Activated naive CD4-positive, alpha-beta T cell treated with anti-CD3 and anti-CD28 coated beads, Interleukin-2, amount 10 ng/mL, durations not matched to agents 7 days and 5 days (primary cell): ENCODE results near the gene PPFIA3.
"Not testable (repeated sequence)": the region's sequence is repeated elsewhere in the genome, so short reads cannot be mapped to it uniquely, and the experiment has no call there.

ENCODE experiments used
- CTCF ChIA-PET: fragments of 350-600 bp; sonication (Branson Sonifier 250); formaldehyde crosslinking; loops from one replicate; lab custom pipeline; 2021; ENCODE audit warnings: antibody characterized with exemption; lab: Charles Lee
- DNase-seq: peaks from one replicate; pipeline ENCODE4 v3.0.0-alpha.2; 2020
- H3K27ac Mint-ChIP-seq: one replicate; pipeline ENCODE4 v1.8.0; 2021; ENCODE audit warnings: mild to moderate bottlenecking, moderate library complexity, mixed read lengths
- H3K27me3 Mint-ChIP-seq: one replicate; pipeline ENCODE4 v1.8.0; 2021; ENCODE audit warnings: mild to moderate bottlenecking, mixed read lengths
- H3K36me3 Mint-ChIP-seq: one replicate; pipeline ENCODE4 v1.8.0; 2021; ENCODE audit warnings: mixed read lengths
- H3K4me1 Mint-ChIP-seq: one replicate; pipeline ENCODE4 v1.8.0; 2021; ENCODE audit warnings: mixed read lengths
- H3K4me3 Mint-ChIP-seq: one replicate; pipeline ENCODE4 v1.8.0; 2021; ENCODE audit warnings: mild to moderate bottlenecking, moderate library complexity, mixed read lengths
- H3K9me3 Mint-ChIP-seq: one replicate; pipeline ENCODE4 v1.8.0; 2021; ENCODE audit warnings: mixed read lengths

PPFIA3 gene

GRCh38 chr19:49119411-49120324 is at the start of gene PPFIA3:
TSS of gene PPFIA3 (plus strand) at chr19:49119544. CDS start at chr19:49127874, 8,330 bp downstream.
- CTCF ChIA-PET, result interaction anchor here (1.5 kb wide), 1 partner anchor 22 kb away, joined by 9 read pairs; no protein-coding TSS in a partner anchor

GRCh38 chr19:49070416-49070815 is 48.9 kb upstream of the PPFIA3 start:
- Mint-ChIP-seq H3K27ac (no peak overlapping the region), H3K4me3 (no peak overlapping the region)

More at GRCh38 chr19:49119411-49120324, at the start of gene PPFIA3:
- H3K9me3 Mint-ChIP-seq, result no peaks in the 10 kb centered on the region
- peak within 1 kb of the TSS; percentile 78 for H3K27ac Mint-ChIP-seq
- peaks cover 43% of the 10 kb centered on the region for H3K27me3 Mint-ChIP-seq
- DNase-seq, result peak; percentile 45
- peaks cover 36% of the 10 kb centered on the region for H3K4me1 Mint-ChIP-seq
- peak within 1 kb of the TSS; percentile 83 for H3K4me3 Mint-ChIP-seq
- H3K36me3 Mint-ChIP-seq, result no peaks in the 10 kb centered on the region

GRCh38 chr19:49071860-49072547 is 47.3 kb upstream of the PPFIA3 start:
- H3K9me3 Mint-ChIP-seq, result no peaks in the 10 kb centered on the region
- CTCF ChIA-PET, result no interaction called here
- H3K4me3 Mint-ChIP-seq, result no peak overlapping the region
- H3K27me3 Mint-ChIP-seq, result peaks cover 92% of the 10 kb centered on the region
- no peak overlapping the region for H3K27ac Mint-ChIP-seq
- peaks cover 15% of the 10 kb centered on the region for H3K4me1 Mint-ChIP-seq
- peak; percentile 49 for DNase-seq
- H3K36me3 Mint-ChIP-seq, result peaks cover 5% of the 10 kb centered on the region

More at GRCh38 chr19:49070416-49070815, 48.9 kb upstream of the PPFIA3 start:
- H3K36me3 Mint-ChIP-seq, result peaks cover 5% of the 10 kb centered on the region
- no peaks in the 10 kb centered on the region for H3K9me3 Mint-ChIP-seq
- H3K27me3 Mint-ChIP-seq, result peaks cover 95% of the 10 kb centered on the region
- H3K4me1 Mint-ChIP-seq, result peaks cover 15% of the 10 kb centered on the region
- CTCF ChIA-PET, result interaction anchor here (0.9 to 1.3 kb wide), 2 partner anchors 28 to 156 kb away, joined by 3 read pairs; no protein-coding TSS in a partner anchor
- DNase-seq, result no peak

- Mint-ChIP-seq H3K27ac (peak overlapping the region; percentile 62), H3K4me1 (peaks cover 15% of the 10 kb centered on the region), H3K27me3 (peaks cover 79% of the 10 kb centered on the region), H3K36me3 (peaks cover 5% of the 10 kb centered on the region), H3K9me3 (no peaks in the 10 kb centered on the region), H3K4me3 (peak overlapping the region; percentile 21)
- peak; percentile 39 for DNase-seq
- CTCF ChIA-PET, result interaction anchor here (0.6 to 2.3 kb wide), 8 partner anchors 9 to 76 kb away, joined by 3 to 7 read pairs (median 3); no protein-coding TSS in a partner anchor
Measured at GRCh38 chr19:49073514-49074378, 45.6 kb upstream of the PPFIA3 start.

- H3K36me3 Mint-ChIP-seq, H3K9me3 Mint-ChIP-seq, H3K27ac Mint-ChIP-seq, H3K4me3 Mint-ChIP-seq: not testable (repeated sequence)
- peaks cover 70% of the 10 kb centered on the region for H3K27me3 Mint-ChIP-seq
- peaks cover 15% of the 10 kb centered on the region for H3K4me1 Mint-ChIP-seq
- DNase-seq, result peak; percentile 40
- CTCF ChIA-PET, result interaction anchor here (0.6 to 2.3 kb wide), 6 partner anchors 8 to 298 kb away, joined by 3 to 7 read pairs (median 4); no protein-coding TSS in a partner anchor
Measured at GRCh38 chr19:49074869-49075268, 44.5 kb upstream of the PPFIA3 start.

GRCh38 chr19:49080392-49080791 is 39.0 kb upstream of the PPFIA3 start:
- peaks cover 32% of the 10 kb centered on the region for H3K27me3 Mint-ChIP-seq
- H3K9me3 Mint-ChIP-seq, result no peaks in the 10 kb centered on the region
- H3K27ac Mint-ChIP-seq, result no peak overlapping the region
- DNase-seq, result no peak
- H3K4me1 Mint-ChIP-seq, result peaks cover 7% of the 10 kb centered on the region
- no peaks in the 10 kb centered on the region for H3K36me3 Mint-ChIP-seq
- no peak overlapping the region for H3K4me3 Mint-ChIP-seq
- CTCF ChIA-PET, result interaction anchor here (0.7 kb wide), 1 partner anchor 17 kb away, joined by 4 read pairs; no protein-coding TSS in a partner anchor

GRCh38 chr19:49081273-49081672 is 38.1 kb upstream of the PPFIA3 start:
- Mint-ChIP-seq H3K4me3 (no peak overlapping the region), H3K27me3 (peaks cover 24% of the 10 kb centered on the region), H3K36me3 (peaks cover 5% of the 10 kb centered on the region), H3K9me3 (no peaks in the 10 kb centered on the region), H3K4me1 (peaks cover 11% of the 10 kb centered on the region), H3K27ac (no peak overlapping the region)
- CTCF ChIA-PET, result no interaction called here
- DNase-seq, result no peak

GRCh38 chr19:49084206-49085019 is 34.9 kb upstream of the PPFIA3 start:
- CTCF ChIA-PET, result no interaction called here
- peak overlapping the region; percentile 96 for H3K4me3 Mint-ChIP-seq
- peaks cover 19% of the 10 kb centered on the region for H3K36me3 Mint-ChIP-seq
- peaks cover 33% of the 10 kb centered on the region for H3K4me1 Mint-ChIP-seq
- no peaks in the 10 kb centered on the region for H3K9me3 Mint-ChIP-seq
- H3K27me3 Mint-ChIP-seq, result peaks cover 15% of the 10 kb centered on the region
- peak overlapping the region; percentile 83 for H3K27ac Mint-ChIP-seq
- no peak for DNase-seq

- CTCF ChIA-PET, result no interaction called here
- Mint-ChIP-seq H3K36me3 (peaks cover 21% of the 10 kb centered on the region), H3K27me3 (peaks cover 15% of the 10 kb centered on the region), H3K9me3 (no peaks in the 10 kb centered on the region), H3K4me3 (peak within 1 kb of the TSS; percentile 96), H3K4me1 (peaks cover 37% of the 10 kb centered on the region), H3K27ac (peak within 1 kb of the TSS; percentile 83)
- DNase-seq, result peak; percentile 99
Measured at GRCh38 chr19:49085020-49085867, 34.1 kb upstream of the PPFIA3 start, which contains the start of gene SNRNP70. TSS of gene SNRNP70 (plus strand) at chr19:49085451. CDS start at chr19:49086415, 964 bp downstream.

- H3K4me1 Mint-ChIP-seq, result peaks cover 40% of the 10 kb centered on the region
- peaks cover 24% of the 10 kb centered on the region for H3K36me3 Mint-ChIP-seq
- no peak for DNase-seq
- no peaks in the 10 kb centered on the region for H3K9me3 Mint-ChIP-seq
- CTCF ChIA-PET, result interaction anchor here (1.9 kb wide), 1 partner anchor 12 kb away, joined by 9 read pairs; no protein-coding TSS in a partner anchor
- peaks cover 11% of the 10 kb centered on the region for H3K27me3 Mint-ChIP-seq
- H3K4me3 Mint-ChIP-seq, result peak overlapping the region; percentile 96
- peak overlapping the region; percentile 83 for H3K27ac Mint-ChIP-seq
Measured at GRCh38 chr19:49085868-49086232, 33.5 kb upstream of the PPFIA3 start.

- Mint-ChIP-seq H3K27me3 (peaks cover 11% of the 10 kb centered on the region), H3K9me3 (no peaks in the 10 kb centered on the region), H3K36me3 (peaks cover 25% of the 10 kb centered on the region), H3K27ac (peak overlapping the region; percentile 83), H3K4me1 (peaks cover 41% of the 10 kb centered on the region), H3K4me3 (peak overlapping the region; percentile 96)
- CTCF ChIA-PET, result interaction anchor here (1.2 to 1.9 kb wide), 3 partner anchors 12 to 28 kb away, joined by 3 to 9 read pairs (median 4); partner anchors contain the start of gene LIN7B
- DNase-seq, result no peak
Measured at GRCh38 chr19:49086296-49086695, 33.0 kb upstream of the PPFIA3 start.
